ENCODE measurements around the gene PRDX6.

The PRDX6 gene

GRCh38 chr1:173529106-173529505 lies 52.0 kb downstream of the PRDX6 start:
- Histone ChIP-seq H3K9ac (ENCODE audit: low read depth, low read length) (no peak overlapping the region), H3K27me3 (ENCODE audit: control insufficient read depth, insufficient read depth, low read length) (no peaks in the 10 kb centered on the region), H3K4me3 (ENCODE audit: low read length) (no peak overlapping the region), H3K4me2 (ENCODE audit: low read length) (no peak overlapping the region), H3K4me1 (ENCODE audit: control insufficient read depth, insufficient read depth, low read length) (no peaks in the 10 kb centered on the region), H3K9me3 (replicated peaks; ENCODE audit: low read length) (no peaks in the 10 kb centered on the region), H3K36me3 (ENCODE audit: insufficient read depth, low read length) (no peaks in the 10 kb centered on the region)

GRCh38 chr1:173530795-173531693 lies 53.9 kb downstream of the PRDX6 start:
- no peaks in the 10 kb centered on the region for H3K9me3 ChIP-seq (replicated peaks; ENCODE audit: low read length)
- no peak overlapping the region for H3K9ac ChIP-seq (ENCODE audit: low read depth, low read length)
- no peak overlapping the region for H3K4me3 ChIP-seq (ENCODE audit: low read length)
- no peaks in the 10 kb centered on the region for H3K27me3 ChIP-seq (ENCODE audit: control insufficient read depth, insufficient read depth, low read length)
- no peak overlapping the region for H3K4me2 ChIP-seq (ENCODE audit: low read length)
- H3K36me3 ChIP-seq (ENCODE audit: insufficient read depth, low read length) = no peaks in the 10 kb centered on the region
- no peaks in the 10 kb centered on the region for H3K4me1 ChIP-seq (ENCODE audit: control insufficient read depth, insufficient read depth, low read length)

- H3K36me3 ChIP-seq (ENCODE audit: insufficient read depth, low read length) = no peaks in the 10 kb centered on the region
- no peaks in the 10 kb centered on the region for H3K9me3 ChIP-seq (replicated peaks; ENCODE audit: low read length)
- no peak overlapping the region for H3K9ac ChIP-seq (ENCODE audit: low read depth, low read length)
- H3K4me1 ChIP-seq (ENCODE audit: control insufficient read depth, insufficient read depth, low read length) = no peaks in the 10 kb centered on the region
- no peak overlapping the region for H3K4me2 ChIP-seq (ENCODE audit: low read length)
- H3K4me3 ChIP-seq (ENCODE audit: low read length) = no peak overlapping the region
- H3K27me3 ChIP-seq (ENCODE audit: control insufficient read depth, insufficient read depth, low read length) = no peaks in the 10 kb centered on the region
Measured at GRCh38 chr1:173532237-173532636, 55.1 kb downstream of the PRDX6 start.

- Histone ChIP-seq H3K36me3 (ENCODE audit: insufficient read depth, low read length) (no peaks in the 10 kb centered on the region), H3K27me3 (ENCODE audit: control insufficient read depth, insufficient read depth, low read length) (no peaks in the 10 kb centered on the region), H3K4me3 (ENCODE audit: low read length) (no peak overlapping the region), H3K9ac (ENCODE audit: low read depth, low read length) (no peak overlapping the region), H3K4me2 (ENCODE audit: low read length) (no peak overlapping the region), H3K9me3 (replicated peaks; ENCODE audit: low read length) (no peaks in the 10 kb centered on the region), H3K4me1 (ENCODE audit: control insufficient read depth, insufficient read depth, low read length) (no peaks in the 10 kb centered on the region)
Measured at GRCh38 chr1:173536223-173536622, 59.1 kb downstream of the PRDX6 start.

All from skeletal muscle satellite cell (primary cell).